ENCODE data around the gene CRADD.

DNA sequence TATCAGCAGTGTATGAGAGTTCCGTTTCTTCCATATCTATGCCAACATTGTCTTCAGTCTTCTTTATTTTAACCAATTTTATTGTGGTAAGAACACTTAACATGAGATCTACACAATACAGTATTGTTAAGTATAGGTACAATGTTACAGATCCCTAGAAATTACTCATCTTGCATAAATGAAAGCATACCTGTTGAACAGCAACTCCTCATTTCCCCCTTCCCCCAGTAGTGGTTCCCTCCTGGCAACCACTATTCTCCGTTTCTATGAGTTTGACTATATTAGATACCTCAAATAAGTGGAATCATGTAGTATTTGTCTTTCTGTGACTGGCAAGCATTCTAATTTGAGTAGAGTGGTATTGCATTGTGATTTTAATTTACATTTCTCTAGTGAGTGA lies 150.5 kb downstream of the CRADD start:
- TF ChIP-seq EZH2phosphoT487 (IDR thresholded peaks at IDR 0.05; ENCODE audit: insufficient read depth, low read depth) (no peak), EZH2 (IDR thresholded peaks at IDR 0.05; ENCODE audit: insufficient read depth, poor library complexity, severe bottlenecking) (no peak)

All from GM23248 (cell line).